Lower lobe of right lung (tissue), 2 donors: ENCODE data around the gene MEIS1. TPM values are rescaled to one million over a fixed set of nuclear protein-coding genes. Genes with fewer than 3 reads are reported as not detected.

Experiments
- ATAC-seq, 2 donors: fragments of 200-7000 bp; cut with Tn5 transposase; one replicate each; pipeline ENCODE4 v1.9.1; 2020 to 2022; ENCODE audit warnings: mild to moderate bottlenecking in 2 of 2, moderate library complexity in 2 of 2
- DNase-seq: peaks from one replicate; pipeline ENCODE4 v3.0.0-alpha.2; 2020
- H3K27ac ChIP-seq: fragments of 200-600 bp; one replicate; pipeline ENCODE4 v1.8.0; 2022
- H3K27me3 ChIP-seq: fragments of 200-600 bp; one replicate; pipeline ENCODE4 v1.8.0; 2022; ENCODE audit warnings: low read depth
- H3K36me3 ChIP-seq: fragments of 200-600 bp; one replicate; pipeline ENCODE4 v1.8.0; 2022; ENCODE audit warnings: mild to moderate bottlenecking
- H3K4me1 ChIP-seq: fragments of 200-600 bp; one replicate; pipeline ENCODE4 v1.8.0; 2022
- H3K4me3 ChIP-seq: fragments of 200-600 bp; one replicate; pipeline ENCODE4 v1.8.0; 2022; ENCODE audit warnings: mild to moderate bottlenecking
- H3K9me3 ChIP-seq: fragments of 200-600 bp; one replicate; pipeline ENCODE4 v1.8.0; 2022
- CTCF ChIP-seq: fragments of 200-600 bp; IDR thresholded peaks from one replicate; pipeline ENCODE4 v1.8.0; 2022; ENCODE audit warnings: antibody characterized with exemption, mild to moderate bottlenecking
- intact Hi-C: fragments of 100-400 bp; cut with DNase I; formaldehyde crosslinking; loops from one replicate; pipeline ENCODE4 v1.11.0; 2022
- total RNA-seq: library from RNA; stranded (reverse); fragmentation: NEBNext Ultra II Directional; extraction: Animal tissue kit (Norgen Biotek cat#: 25700); gene quantifications from one replicate; pipeline ENCODE4 v1.2.1, GENCODE V29; 2021
- donor health status: DM: no; HTN: yes; CAD: no; lungs with severe emphysema.

MEIS1 gene
- total RNA-seq, 1 donor from 2014 or later: 54.7 TPM

GRCh38 chr2:66607152-66607551 is 172.2 kb downstream of the MEIS1 start:
- Histone ChIP-seq H3K4me1 (no peaks in the 10 kb centered on the region), H3K36me3 (no peaks in the 10 kb centered on the region), H3K4me3 (no peak overlapping the region), H3K27ac (no peak overlapping the region), H3K9me3 (no peaks in the 10 kb centered on the region), H3K27me3 (no peaks in the 10 kb centered on the region)
- intact Hi-C loops: no loop called here
- DNase-seq (no peak), ATAC-seq (no peak)
- TF ChIP-seq CTCF: no peak
